Midbrain (tissue), 1 donor: ENCODE data around the gene LYPD6.

Experiments used
- DNase-seq: peaks from one replicate; lab custom pipeline; 2025; lab: John Stamatoyannopoulos, UW

LYPD6 gene

DNA sequence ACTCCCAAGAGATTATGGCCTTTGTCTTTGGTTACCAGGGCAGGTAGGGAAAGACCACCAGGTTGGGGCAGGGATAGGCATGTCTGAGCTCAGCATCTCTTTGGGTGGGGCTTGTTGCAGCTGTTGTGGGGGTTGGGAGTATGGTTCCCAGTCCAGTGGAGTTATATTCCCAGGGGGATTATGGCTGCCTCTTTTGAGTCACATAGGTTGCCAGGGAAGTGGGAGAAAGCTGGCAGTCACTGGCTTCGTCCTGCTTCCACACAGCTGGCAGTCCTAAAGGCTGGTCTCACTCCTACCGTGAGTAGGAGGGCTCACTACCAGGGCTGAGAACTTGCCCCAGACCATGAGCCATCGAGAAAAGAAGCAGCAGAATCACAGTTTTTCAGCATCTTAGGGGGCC lies 79.1 kb downstream of the LYPD6 start:
- no peak for DNase-seq

DNA sequence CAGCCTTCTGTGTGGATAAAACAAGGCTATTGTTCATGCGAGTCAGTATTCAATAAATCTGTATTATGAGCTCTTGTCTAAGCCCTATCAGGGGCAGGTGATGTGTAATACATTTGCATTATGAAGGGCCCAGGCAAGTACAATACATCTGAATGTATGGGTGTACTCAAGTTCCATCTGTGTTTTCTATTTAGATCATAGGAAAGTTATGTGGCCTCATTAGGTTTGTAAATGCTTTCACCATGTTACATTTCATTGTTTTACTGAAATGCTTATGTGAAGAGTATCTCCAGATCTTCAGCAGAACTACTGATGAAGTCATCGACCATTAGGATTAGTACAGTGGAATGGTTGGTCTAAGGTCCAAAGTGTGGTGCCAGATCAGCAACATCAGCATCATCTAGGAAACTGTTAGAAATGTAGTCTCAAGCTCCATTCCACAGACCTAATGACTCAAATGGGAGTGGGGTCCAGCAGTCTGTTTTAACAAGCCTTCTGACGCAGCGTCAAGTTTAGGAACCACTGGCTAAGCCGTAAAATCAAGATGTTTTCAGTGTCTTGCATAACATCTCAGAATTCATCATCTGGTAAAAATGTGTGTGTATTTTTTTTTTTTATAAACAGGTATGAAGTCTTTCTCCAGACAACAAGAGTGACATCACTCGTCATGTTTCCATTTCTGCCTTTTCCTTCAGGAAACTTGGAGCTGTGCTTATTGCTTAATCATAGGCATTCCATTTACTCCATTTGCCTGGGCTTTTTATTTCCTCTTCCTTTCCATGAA lies 80.5 kb downstream of the LYPD6 start:
- no peak for DNase-seq

DNA sequence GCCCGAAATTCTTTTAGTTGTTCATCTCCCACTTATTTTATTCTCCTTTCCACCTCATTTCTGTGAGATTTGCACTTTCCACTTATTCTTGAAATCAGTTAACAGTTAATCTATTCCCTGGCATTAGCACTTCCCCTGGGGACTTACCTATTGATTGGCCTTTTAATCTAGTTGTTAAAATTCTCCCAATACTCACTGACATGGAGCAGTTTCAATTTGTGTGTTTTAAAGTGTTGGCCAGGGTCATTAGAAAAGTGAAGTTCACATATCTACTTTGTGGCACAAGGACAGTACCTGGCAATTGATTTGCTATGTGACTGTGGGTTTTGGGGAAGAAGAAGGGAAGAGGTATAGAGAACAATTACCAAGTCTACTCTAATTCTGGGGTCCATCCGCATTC lies 83.1 kb downstream of the LYPD6 start:
- no peak for DNase-seq

DNA sequence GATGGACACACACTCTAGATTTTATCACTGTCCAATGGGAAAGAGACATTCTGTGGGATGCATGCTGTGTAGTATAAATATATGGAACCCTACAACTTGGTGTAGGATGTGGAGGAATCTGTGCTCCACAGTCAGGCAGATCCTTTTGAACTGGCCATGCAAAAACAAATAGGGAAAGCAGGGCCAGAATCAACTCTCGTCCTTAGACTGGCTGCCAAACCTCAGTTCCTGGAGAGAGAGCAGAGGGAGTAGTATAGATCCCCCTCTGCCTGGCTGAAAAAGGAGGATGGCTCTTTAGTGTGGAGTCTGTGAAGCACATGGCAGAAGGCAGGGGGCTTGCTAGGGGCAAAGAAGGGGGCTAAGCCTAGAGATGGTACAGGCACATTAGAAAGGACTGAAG lies 84.7 kb downstream of the LYPD6 start:
- DNase-seq, result no peak

DNA sequence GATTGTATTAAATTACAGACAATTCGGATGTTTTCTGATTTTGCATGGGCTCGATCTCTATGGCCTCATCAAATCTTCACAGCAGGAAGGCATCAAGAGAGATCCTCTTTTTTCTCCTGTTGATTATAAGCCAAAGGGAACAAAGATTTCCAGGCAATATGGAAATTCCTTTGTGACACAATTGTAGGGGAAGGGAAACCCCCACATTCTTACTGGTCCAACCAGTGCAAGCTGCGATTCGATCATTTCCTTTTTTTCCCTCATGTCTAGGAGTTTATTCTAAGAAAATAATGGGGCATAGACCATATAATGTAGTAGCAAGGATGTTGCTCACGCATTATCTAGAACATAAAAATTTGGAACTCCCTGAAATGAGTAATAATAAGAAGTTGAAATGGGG lies 87.7 kb downstream of the LYPD6 start:
- no peak for DNase-seq

DNA sequence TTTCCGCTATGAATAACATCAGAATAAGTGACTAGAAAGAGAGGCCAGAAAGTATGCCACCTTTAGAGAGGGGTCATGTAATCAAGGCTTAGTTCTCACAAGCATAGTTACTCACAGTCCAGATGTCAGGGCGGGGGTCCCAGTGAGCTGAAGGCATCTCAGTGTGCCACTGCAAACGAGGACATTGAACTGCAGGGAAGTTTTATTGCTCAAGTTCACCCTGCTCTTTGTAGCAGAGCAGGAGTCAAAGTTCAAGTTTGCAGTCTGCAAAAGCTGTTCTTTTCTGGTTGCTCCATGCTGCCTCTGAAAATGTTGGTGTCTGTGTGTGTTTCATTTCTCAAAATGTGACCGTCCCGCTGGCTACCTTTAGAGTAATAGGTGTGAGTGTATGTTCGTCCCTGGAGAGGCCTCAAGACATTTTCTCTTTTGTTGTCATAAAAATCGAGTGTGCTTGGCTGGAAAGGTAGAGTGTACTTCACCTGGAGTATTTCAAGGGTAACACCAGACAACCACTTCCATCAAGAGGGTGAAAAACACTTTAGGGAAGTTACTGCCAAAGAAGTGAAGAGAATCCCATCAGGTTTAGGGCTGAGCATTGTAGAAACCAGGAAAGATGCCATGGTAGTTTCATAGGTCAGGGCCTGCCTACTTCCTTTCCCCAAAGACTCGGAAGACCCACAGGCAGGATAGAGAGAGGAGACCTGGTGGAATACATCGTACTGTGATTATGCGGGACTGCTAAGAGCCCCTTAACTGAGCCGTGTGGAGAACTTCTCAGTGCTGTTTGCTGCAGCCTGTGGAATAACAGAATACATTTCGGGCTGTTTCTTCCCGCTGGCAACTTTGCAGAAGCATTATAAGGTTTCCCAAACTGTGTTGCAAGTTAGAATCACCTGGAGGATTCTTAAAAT lies 89.9 kb downstream of the LYPD6 start:
- DNase-seq, result no peak

DNA sequence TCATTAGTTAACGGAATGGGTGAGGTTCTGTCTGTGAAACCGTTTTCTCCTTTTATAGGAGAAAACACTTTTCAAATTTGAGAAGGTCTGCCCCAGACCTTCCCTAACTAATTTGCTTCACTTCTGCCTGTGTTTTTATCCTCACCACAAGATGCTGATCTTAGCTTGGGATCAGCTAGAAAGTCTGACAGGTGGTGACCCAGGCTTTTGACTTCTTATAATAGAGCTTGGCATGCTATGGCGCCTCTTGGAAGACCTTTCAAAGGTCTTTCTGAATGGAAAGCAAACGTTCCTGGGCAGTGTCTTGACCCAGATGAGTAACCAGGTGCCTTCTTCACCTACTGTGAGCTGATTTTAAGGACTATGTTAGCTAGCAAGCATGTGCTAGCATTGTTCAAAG lies 91.4 kb downstream of the LYPD6 start:
- DNase-seq, result no peak

DNA sequence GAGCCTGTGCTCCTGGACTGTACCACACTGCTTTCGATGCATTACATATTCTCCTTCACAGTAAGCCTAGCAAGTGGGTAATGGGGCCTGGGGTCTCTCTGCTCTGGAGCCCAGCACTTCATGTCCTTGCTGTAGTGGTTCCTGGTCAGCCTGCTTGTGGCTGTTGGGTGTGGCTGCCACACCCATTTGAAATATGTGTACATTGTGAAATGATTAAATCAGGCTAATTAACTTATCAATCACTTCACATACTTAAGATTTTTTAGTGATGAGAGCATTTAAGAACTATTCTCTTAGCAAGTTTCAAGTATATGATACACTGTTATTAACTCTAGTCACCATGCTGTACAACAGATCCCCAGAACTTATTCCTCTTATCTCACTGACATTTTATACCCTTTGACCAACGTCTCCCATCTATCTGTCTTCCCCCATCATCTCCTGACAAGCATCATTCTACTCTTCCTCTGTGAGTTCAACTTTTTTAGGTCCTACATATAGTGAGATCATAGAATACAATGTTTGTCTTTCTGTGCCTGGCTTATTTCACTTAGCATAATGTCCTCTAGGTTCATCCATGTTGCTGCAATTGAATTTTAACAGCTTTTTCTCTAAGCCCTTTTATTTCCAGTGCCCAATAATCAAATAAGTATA lies 92.1 kb downstream of the LYPD6 start:
- DNase-seq, result no peak

DNA sequence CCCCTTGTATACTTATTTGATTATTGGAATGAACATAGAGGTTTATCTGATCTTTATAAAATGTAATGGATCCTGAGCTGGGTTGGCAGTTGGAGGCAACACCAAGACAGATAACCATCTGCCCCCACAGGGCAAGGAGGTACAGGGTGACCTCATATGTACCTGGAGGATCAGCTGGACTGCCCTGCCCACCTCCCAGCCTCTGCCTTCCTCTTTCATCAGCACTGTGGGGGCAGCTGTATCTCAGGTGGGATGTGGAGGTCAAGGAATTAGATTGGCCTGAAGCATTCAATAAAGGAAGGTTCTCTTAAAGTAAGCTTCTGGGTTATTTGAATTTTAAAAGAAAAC lies 92.6 kb downstream of the LYPD6 start:
- DNase-seq, result no peak

DNA sequence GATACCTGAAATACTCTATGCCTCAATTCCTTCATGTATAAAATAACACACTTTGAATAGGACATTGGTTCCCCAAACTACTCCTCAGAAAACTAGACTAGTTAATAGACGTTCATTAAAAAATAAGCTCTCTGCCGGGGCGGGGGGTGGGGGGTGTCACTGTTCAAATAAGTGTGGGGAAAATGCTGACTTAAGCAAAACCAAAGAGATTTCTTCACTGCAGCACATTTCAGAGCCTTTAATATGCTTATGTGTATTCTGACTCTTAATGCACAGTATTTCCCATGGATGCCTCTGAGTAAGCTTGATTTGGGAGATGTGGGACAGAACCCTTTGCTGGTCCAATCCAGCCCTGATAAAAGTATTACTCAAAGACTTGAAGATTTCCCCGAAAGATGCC lies 93.2 kb downstream of the LYPD6 start:
- DNase-seq, result no peak

DNA sequence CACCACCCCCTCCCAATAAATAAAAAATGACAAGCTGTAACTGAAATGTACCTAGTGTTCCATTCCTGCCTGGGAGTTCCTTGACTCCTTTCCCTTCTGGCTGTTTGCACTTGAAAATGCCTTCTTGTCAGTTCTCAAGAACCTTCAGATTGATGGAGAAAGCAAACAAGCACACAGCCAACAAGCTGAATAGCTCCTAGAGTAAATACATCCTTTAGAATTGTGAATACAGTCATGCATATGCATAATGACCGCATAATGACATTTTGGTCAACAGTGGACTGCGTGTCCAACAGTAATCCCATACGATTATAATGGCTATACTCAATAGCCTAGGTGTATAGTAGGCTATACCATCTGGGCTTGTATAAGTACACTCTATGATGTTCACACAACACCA lies 97.0 kb downstream of the LYPD6 start:
- DNase-seq, result no peak

DNA sequence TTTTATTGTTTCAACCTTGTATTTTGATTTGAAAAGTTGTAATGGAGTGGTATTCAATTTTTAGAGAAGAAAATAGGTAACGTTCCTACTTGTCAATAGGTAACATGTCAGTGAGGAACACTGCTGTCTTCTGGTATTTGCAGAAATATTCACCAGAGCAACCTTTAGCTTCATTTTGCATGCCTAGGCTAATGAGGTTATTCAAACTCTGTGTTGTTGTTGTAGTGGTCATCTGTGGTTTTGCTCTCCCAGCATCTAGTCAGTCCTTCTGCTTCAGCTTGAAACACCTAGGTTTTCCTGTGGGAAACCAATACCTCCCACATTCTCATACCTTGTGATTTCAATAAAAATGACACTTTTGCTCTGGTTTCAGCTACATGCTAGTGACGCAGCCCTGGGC lies 98.4 kb downstream of the LYPD6 start:
- DNase-seq, result no peak

DNA sequence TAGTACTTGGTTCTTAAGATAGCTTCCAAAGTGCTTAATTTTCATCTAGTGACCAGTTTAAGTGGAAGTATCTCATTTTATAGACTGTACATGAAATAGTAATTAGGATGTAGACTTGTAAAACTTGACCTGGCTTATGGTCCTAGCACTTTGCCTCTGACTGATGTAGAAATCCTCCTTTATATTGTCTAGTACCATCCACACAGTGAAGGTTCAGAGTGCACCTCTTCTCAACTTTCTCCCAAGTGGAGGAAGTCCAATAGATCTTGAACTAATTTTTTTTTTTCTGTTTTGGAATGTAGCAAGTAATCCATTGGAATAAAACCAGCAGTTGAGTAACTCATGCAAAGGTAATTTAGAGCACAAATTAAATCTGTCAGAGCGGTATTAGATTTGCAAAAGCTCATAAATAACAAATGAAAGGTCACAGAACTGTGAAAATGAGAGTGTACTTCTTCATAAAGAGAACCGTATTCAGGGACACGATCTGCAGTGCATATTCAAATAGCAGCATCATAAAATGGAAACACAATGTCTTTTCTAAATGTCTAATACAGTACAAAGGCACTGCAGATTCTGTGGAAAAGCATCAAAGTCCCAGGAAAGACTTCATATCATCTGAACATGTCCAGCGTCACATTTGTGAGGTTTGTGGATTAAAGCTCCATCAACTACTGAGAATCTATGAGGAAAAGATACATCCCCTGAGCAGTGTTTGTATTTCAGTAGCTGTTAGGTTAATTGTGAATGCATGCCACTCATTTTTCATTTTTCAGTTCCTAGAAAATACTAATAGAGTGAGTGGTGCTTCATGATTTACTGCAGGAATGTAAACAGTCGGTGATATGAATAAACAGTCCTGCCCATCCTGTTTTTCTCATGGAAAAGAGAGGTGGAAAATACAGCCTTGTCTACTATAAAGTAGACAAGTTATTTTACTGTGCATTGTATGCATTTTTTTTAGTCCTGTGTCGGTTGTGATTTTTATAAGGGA lies 100.7 kb downstream of the LYPD6 start:
- no peak for DNase-seq

DNA sequence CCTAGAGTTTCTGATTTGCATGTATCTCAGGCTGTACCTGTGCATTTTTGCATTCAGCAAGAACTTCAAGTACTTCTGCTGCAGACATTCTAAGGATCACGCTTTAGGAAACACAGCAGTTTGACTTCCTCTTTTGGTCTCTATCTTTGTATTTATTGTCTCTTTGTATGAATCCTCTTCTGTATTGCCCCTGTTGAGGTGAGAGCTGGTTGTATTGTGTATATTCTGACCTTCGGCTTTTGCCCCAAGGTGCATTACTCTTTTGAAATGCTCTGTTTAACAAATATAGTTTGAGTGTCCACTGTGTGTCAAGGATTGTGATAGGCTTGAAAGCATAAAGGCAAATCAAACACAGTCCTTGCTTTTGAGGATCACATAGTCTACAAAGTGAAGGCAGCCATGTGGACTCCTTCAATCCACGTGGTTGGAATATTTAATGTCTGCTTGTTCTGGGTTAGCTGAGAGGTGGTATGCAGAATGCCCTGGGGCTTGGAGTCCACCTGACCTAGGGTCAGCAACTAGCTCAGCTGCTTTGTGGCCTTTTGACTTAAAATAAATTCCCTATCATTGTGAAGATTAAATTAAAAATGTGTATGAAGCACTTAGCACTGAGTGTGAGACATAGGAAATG lies 108.1 kb downstream of the LYPD6 start:
- no peak for DNase-seq

DNA sequence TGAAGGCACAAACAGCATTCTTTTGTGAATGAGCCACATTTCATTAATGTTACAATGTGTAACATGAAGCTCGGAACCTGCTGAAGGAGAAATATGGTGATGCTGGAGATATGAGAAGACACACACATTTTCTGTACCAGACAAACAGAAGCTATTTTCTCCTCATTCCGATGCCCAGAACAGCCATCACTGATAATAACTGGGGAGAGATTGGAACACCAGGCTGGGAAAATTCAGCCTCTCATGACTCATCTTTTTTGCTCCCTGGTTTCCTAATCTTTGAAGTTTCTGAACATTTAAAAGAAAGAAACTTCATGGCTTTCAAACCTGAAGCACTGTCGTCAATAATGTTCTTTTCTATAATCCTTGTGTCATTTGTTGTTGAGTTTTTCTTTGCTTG lies 110.9 kb downstream of the LYPD6 start:
- DNase-seq, result no peak

DNA sequence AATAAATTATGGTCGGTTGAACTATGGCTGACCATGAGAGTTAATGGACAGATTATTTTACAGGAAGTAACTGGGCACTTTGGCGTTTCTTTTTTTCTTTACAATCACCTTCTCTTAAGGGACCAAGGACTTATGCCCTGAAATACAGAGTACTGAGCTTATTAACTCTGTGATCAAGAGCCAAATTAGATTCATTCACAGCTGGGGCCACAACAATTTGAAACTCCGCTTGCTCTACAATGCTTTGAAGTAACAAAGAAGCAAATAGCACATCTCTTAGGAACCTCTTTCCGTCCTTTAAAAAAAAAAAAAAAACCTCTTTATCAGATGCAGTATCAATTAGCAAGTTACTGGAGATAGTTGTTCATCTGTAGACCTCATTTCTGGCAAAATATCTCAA lies 112.0 kb downstream of the LYPD6 start:
- no peak for DNase-seq

DNA sequence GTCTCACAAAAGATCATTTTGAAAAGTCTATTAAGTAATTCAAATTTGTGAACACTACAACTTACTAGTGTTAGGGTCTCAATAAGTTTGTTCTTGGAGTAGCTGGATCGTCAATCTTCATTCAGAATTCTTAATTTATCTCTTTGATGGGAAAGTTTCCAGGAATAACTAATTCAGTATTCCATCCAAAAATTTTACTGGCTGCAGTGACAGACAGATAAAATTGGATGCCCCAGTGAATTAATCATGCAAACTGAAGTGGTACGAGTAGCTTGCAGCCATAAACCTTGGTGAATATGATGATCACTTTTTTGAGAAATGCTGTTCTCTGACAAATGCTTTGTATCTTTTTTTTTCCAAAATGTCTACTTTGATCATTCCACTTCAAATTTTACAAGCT lies 112.8 kb downstream of the LYPD6 start:
- DNase-seq, result no peak

DNA sequence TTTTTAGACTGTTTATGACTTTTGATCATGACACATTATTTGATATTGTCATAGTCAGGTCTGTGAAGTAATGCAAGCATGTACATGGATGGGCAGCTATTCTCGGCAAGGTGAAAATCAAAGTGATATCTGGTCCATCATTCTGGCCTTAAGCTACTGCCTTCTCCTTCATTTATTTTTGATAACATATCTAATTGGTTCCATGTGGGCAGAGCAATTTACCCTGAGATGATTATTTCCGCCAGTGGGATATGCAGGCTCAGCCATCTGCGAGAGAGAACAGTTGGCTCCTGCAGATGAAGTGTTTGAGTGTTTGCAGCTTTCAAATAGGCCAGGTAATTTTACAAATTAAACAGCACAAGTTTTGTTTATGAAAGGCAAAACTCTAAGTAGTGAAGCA lies 116.4 kb downstream of the LYPD6 start:
- no peak for DNase-seq

DNA sequence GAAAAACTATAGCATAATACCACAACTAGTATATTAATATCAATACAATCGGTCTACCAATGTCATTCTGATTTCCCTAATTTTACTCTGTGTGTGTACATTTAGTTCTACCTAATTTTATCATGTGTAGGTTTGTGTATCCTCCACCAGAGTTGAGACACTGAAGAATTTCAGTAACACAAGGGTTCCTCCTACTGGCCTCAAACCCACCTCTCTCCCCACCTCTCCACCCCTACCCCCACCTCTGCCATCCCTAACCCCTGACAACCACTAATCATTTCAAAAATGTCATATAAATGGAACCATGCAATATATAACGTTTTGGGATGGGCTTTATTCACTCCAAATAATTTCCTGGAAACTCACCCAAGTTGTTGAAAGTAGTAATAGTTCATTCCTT lies 117.9 kb downstream of the LYPD6 start:
- DNase-seq, result no peak

DNA sequence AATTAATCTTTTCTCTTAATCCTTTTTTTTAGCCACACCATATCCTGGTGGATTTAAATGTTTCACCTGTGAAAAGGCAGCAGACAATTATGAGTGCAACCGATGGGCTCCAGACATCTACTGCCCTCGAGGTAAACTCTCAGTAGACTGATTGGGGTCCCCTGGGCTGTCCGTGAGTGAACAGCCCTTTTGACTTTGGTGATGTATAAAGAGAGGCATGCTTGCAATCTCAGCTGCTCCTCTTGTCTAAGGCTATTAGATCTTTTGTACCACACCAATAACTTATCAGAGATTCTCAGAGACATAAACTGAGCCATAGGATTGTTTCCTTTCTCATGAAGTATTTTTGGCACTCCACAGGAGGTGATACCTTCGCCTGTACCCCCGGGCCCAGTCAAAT lies 118.6 kb downstream of the LYPD6 start:
- DNase-seq, result no peak
